ENCODE measurements around the gene DAGLA. TPM values are rescaled to one million over a fixed set of nuclear protein-coding genes. Genes with fewer than 3 reads are reported as not detected.

The DAGLA gene
- total and polyA plus RNA-seq, 2 of the 13 experiments (the other 11 are each of a cell fraction or from before 2014, with no cell fraction given), result 2.6 to 3.9 TPM

GRCh38 chr11:61760946-61761345 is 80.8 kb downstream of the DAGLA start (continued):
- TF ChIP-seq SRSF4 (IDR thresholded peaks at IDR 0.05; ENCODE audit: low read depth, low read length, poor library complexity, severe bottlenecking) (no peak), TRAFD1 (CRISPR knock-in tag; IDR thresholded peaks at IDR 0.05; ENCODE audit: borderline replicate concordance) (no peak), PITX1 (CRISPR knock-in tag; IDR thresholded peaks at IDR 0.05) (no peak), KDM5A (IDR thresholded peaks at IDR 0.05; ENCODE audit: borderline replicate concordance, low read length) (no peak), TFAP4 (IDR thresholded peaks at IDR 0.05; ENCODE audit: borderline replicate concordance, low read depth) (no peak), ZBTB4 (CRISPR knock-in tag; IDR thresholded peaks at IDR 0.05; ENCODE audit: borderline replicate concordance) (no peak), RAD21 (CRISPR knock-in tag; IDR thresholded peaks at IDR 0.05) (no peak), JUN (CRISPR knock-in tag; IDR thresholded peaks at IDR 0.05) (no peak), MYNN (CRISPR knock-in tag; IDR thresholded peaks at IDR 0.05; ENCODE audit: low read depth) (no peak), FOXK1 (CRISPR knock-in tag; IDR thresholded peaks at IDR 0.05; ENCODE audit: borderline replicate concordance, low read depth) (no peak), ATF6 (CRISPR knock-in tag; conservative IDR thresholded peaks at IDR 0.05) (no peak)
